ENCODE measurements around the gene HOXB5.

GRCh38 chr17:48547808-48548522, 45.6 kb downstream of the HOXB5 start:
- no peak for TF ChIP-seq CTCF (IDR thresholded peaks at IDR 0.05; ENCODE audit: low read depth, low read length, poor library complexity, severe bottlenecking)
- no peak for TF ChIP-seq EZH2phosphoT487 (IDR thresholded peaks at IDR 0.05; ENCODE audit: borderline replicate concordance, low read length)
